ENCODE data around the gene ARMH1. TPM values are rescaled to one million over a fixed set of nuclear protein-coding genes. Genes with fewer than 3 reads are reported as not detected.
A peak's percentile ranks its signal among the peaks of the same experiment; 100 is the strongest.

The ARMH1 gene
- total RNA-seq, 1 donor from 2014 or later = 15.0 TPM

GRCh38 chr1:44721485-44722361 is 47.2 kb downstream of the ARMH1 start:
- peaks cover 3% of the 10 kb centered on the region for H3K27me3 Mint-ChIP-seq
- DNase-seq (ENCODE audit: low spot score, unreplicated experiment) = no peak
- no peak overlapping the region for H3K4me3 Mint-ChIP-seq (ENCODE audit: low read depth)
- no peak for TF ChIP-seq CTCF (IDR thresholded peaks at IDR 0.05; ENCODE audit: unreplicated experiment)
- H3K9me3 Mint-ChIP-seq (ENCODE audit: low read depth) = no peaks in the 10 kb centered on the region
- H3K27ac Mint-ChIP-seq = peak overlapping the region; percentile 62
- H3K4me1 Mint-ChIP-seq (ENCODE audit: low read depth) = peaks cover 4% of the 10 kb centered on the region
- no peaks in the 10 kb centered on the region for H3K36me3 Mint-ChIP-seq (ENCODE audit: insufficient read depth)

DNA sequence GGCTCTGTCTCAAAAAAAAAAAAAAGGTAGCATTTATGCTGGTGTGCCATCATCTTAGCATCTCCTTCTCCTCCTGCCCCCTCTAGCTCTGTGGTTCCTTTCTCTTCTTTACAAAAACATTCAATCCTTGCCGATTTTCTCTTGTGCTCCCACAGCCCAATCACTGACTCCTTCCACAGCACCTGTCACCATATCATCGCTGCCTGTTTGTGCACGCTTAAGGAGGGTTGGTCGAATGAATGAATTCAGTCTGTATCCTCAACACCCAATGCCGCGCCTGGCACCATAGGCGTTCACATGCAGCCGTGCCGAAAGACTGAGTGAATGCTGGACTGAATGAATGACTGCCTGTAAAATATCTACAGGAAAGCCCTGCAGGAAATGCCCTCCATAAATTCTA is 48.5 kb downstream of the ARMH1 start:
- no peaks in the 10 kb centered on the region for H3K9me3 Mint-ChIP-seq (ENCODE audit: low read depth)
- H3K4me1 Mint-ChIP-seq (ENCODE audit: low read depth) = peaks cover 4% of the 10 kb centered on the region

GRCh38 chr1:44723496-44724295 is 49.2 kb downstream of the ARMH1 start:
- DNase-seq (ENCODE audit: low spot score, unreplicated experiment) = no peak
- Mint-ChIP-seq H3K4me3 (ENCODE audit: low read depth) (no peak overlapping the region), H3K27me3 (no peaks in the 10 kb centered on the region), H3K27ac (no peak overlapping the region), H3K4me1 (ENCODE audit: low read depth) (peaks cover 4% of the 10 kb centered on the region), H3K9me3 (ENCODE audit: low read depth) (no peaks in the 10 kb centered on the region), H3K36me3 (ENCODE audit: insufficient read depth) (no peaks in the 10 kb centered on the region)
- TF ChIP-seq CTCF (IDR thresholded peaks at IDR 0.05; ENCODE audit: unreplicated experiment) = no peak

More for the DNA sequence above, 48.5 kb downstream of the ARMH1 start:
- no peak for TF ChIP-seq CTCF (IDR thresholded peaks at IDR 0.05; ENCODE audit: unreplicated experiment)
- H3K27me3 Mint-ChIP-seq = no peaks in the 10 kb centered on the region
- no peaks in the 10 kb centered on the region for H3K36me3 Mint-ChIP-seq (ENCODE audit: insufficient read depth)
- no peak overlapping the region for H3K4me3 Mint-ChIP-seq (ENCODE audit: low read depth)
- no peak for DNase-seq (ENCODE audit: low spot score, unreplicated experiment)
- no peak overlapping the region for H3K27ac Mint-ChIP-seq

DNA sequence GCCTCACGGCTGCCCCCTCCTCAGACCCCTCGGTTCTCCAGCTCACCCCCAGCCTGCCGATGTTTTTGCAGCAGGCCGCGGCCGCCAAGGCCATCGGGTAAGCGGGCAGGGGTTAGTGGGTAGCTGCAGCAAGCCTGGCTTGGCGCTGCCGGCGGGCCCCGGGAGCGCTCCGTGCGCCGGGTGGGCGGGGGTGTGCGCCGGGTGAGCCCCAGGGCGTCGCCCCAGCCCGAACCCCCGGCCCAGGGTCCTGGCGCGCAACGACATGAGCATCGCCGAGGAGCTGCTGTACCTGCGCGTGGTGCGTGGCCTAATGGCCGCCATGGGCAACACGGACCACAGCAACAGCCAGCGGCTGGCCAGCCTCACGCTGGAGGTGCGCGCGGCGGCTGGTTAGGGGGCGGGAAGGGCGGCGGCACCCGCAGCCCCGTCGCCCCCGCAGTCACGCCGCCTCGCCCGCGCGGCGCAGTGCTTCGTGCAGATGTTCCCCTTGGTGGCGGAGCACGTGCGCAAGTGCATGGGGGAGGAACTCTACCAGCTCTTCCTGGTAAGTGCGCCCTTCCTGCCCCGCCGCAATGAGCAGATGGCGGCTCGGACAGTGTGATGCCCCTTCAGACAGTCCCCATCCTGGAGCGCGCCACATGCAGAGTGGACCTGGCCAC is 49.9 kb downstream of the ARMH1 start:
- DNase-seq (ENCODE audit: low spot score, unreplicated experiment) = no peak
- Mint-ChIP-seq H3K36me3 (ENCODE audit: insufficient read depth) (no peaks in the 10 kb centered on the region), H3K27me3 (no peaks in the 10 kb centered on the region), H3K9me3 (ENCODE audit: low read depth) (no peaks in the 10 kb centered on the region), H3K27ac (no peak overlapping the region), H3K4me3 (ENCODE audit: low read depth) (no peak overlapping the region), H3K4me1 (ENCODE audit: low read depth) (peaks cover 4% of the 10 kb centered on the region)
- TF ChIP-seq CTCF (IDR thresholded peaks at IDR 0.05; ENCODE audit: unreplicated experiment) = no peak
